Stimulated activated CD4-positive, alpha-beta T cell treated with anti-CD3 and anti-CD28 coated beads, Interleukin-1b, Interleukin-23, amount 100 ng/mL, for 24 hours (primary cell): ENCODE measurements around the gene IRF2BPL.
A peak's percentile ranks its signal among the peaks of the same experiment; 100 is the strongest.
"Not testable (repeated sequence)": the region's sequence is repeated elsewhere in the genome, so short reads cannot be mapped to it uniquely, and the experiment has no call there.

ENCODE experiments used
- DNase-seq, 4 experiments: peaks; one replicate each; pipeline ENCODE4 v3.0.0-alpha.2; 2020; ENCODE audit warnings: low read depth in 4 of 4, low spot score in 1 of 4

IRF2BPL gene

GRCh38 chr14:77036484-77037214 is 8.1 kb upstream of the IRF2BPL start:
- no peak for DNase-seq

GRCh38 chr14:77035267-77035666 is 6.8 kb upstream of the IRF2BPL start:
- no peak for DNase-seq

DNA sequence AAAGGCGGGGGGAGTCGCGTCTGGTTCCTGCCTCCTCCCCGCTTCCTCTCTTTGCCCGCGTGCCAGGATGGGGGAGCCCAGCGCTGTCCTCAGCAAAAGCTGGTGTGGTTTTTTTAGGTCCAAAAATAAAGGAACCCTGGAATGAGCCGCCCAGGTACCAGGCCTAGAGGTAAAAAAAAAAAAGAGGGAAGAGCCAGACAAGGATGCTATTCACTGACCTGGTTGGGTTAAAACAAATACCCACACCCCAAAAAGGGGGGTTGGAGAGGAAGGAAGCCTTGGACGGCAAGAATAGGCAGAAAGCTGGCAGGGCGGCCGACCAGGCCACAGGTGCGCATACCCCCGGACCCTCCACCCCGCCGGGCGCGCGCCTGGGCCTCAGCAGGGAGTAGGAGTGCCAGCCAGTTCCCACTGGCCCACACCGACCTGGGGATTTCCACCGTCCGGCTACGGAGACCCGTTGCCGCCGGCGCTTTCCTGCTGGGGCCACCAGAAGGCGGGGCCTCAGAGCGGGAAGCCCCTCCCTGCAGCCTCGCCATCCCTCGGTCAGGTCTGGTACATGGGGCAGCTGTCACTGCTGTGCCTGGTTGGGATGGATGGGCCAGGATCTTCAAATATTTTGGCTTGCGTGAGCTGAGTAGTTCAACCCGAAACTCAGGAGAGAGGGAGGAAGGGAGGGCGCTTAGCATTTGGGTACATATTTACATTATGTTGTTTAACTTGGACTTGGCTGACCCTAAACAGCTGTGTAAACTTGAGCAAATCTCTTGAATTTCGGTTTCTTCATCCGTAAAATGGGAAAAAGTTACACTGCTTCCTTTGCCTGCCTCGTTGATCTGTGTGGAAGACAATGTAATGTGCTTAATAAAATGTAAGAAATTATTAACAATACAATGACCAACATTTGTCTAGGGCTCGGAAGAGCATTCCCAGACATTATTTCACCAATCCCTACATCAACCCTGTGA is 5.4 kb upstream of the IRF2BPL start:
- DNase-seq, result peak in 2 of 4 experiments; percentile 70 to 85

GRCh38 chr14:77032844-77033621 is 4.5 kb upstream of the IRF2BPL start:
- peak in 2 of 4 experiments; percentile 60 to 78 for DNase-seq

GRCh38 chr14:77032491-77032843 is 4.0 kb upstream of the IRF2BPL start:
- no peak for DNase-seq

DNA sequence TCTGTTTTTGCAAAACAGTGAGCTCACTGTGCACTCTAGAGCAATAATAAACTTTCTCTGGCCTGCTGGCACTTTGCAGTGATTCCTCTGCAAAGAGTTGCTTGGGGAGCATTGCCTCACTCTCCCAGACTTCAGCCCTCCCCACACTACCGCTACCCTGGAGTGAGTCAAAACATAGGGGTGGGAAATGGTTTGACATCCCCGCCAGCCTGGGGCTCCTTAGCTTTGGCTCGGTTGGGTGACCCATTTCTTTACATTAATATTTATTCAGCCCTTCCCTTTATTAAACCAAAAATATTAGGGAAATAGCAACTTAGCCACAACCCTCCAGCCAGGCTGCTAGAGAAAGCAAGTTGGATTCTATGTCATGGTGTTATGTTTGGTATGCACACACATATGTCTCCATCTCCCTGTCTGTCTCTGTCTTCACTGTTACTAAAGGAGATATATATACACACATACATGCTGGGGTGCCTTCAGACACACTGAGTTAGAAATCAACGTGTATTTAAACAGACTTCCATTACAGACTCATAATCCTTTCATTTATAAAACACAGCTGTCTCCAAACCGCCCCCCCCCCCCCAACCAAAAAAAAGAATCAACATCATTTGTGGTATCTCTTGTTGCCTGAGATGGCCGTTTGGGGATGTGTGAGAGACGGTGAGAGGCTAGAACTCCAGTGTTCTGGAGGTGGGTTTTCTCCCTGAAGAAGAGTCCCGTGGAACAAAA is 3.4 kb upstream of the IRF2BPL start:
- no peak for DNase-seq

DNA sequence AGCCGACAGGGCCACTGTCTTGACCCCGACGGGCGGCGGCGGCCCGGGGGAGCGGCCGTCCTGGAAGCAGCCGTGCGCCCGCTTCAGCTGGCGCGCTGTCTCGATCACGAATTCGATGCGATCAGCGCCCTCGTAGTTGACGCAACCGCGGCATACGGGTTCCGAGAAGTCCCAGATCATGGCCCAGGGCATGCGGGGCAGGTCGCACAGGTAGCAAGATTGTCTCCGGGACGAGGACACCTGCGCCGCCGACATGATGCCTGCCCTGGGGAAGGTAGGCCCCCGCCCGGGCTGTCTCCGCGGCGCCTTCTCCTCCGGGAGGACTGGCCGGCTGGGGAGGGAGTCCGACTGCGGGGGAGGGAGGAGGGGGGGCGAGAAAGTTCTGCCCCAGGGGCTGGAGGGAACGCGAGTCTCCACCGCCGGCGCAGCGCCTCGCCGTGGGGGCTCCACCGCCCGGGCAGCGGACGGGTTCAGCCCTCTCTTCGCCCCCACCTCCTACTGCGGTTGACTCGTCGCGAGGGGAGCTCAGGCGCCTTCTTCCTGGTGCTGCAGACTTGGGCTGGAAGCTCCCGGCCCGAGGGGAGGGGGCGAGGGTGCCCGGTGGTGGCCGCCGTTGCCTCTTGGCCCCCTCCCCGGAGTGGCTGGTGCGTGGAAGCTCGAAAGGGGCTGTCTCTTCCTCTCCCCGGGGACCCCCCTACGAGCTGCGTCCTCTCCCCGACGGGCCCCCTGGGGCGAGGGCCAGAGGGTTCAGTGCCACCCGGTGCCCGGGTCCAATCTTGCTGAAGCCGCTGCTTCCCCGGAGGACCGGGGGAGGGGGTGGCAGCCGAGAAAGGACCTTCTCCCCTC is 747 bp downstream of the IRF2BPL start:
- peak in 2 of 4 experiments; percentile 48 to 52 for DNase-seq

DNA sequence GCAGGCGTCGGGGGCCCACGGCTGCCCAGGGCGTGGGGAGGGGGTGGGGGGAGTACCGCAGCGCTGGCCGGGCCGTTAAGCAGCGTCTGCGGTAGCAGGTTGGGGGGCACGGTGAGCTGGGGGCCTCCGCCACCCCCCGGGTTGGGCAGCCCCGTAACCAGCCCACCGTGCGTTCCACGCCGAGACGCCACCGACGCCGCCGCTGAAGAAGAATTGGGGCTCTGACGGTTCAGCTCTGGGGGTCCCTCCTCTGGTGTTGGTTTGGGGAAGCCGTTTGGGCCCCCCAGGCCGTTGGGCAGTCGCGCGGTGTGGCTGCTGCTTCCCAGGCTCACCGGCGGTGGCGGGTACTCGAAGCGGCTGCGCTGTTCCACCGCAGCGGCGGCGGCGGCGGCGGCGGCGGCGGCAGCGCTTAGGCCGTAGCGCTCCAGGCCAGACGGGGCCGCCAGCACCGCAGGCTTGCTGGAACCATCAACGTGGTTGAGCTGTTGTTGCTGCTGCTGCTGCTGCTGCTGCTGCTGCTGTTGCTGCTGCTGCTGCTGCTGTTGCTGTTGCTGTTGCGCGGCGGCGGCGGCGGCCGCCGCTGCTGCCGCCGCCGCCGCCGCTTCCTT is 1.5 kb downstream of the IRF2BPL start:
- no peak for DNase-seq

- no peak for DNase-seq
Measured at GRCh38 chr14:77026166-77026929, 2.2 kb downstream of the IRF2BPL start.

- DNase-seq, result no peak
Measured at GRCh38 chr14:77025744-77026165, 2.8 kb downstream of the IRF2BPL start.

DNA sequence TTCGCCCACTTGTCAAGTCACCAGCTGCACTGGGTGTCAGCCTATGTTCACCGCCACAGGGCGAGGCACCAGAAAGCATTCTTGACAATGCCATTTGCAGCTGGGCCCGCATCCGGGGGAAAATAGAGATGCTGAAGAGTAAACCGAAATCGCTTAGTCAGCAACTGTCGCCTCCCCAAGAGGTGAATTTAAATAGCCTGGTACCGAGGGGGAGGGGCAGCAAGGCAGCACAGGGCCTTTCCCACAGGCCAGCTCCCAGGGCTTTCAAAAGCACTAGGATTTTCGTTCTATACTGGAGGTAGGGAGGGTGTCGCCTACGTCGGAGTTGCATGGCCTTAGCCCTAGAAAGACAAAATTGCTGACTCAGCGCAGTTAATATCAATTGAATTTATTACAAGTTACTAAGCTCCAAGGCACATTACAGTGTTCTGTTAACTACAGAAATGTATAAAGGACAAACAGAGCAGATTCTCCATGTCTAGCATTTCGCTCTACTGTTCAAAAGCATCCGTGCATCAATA is 4.3 kb downstream of the IRF2BPL start:
- DNase-seq, result peak in 2 of 4 experiments; percentile 60 to 67

- DNase-seq, result no peak
Measured at GRCh38 chr14:77023001-77023996, 5.2 kb downstream of the IRF2BPL start.

GRCh38 chr14:77022236-77022852 is 6.2 kb downstream of the IRF2BPL start:
- DNase-seq, result no peak

DNA sequence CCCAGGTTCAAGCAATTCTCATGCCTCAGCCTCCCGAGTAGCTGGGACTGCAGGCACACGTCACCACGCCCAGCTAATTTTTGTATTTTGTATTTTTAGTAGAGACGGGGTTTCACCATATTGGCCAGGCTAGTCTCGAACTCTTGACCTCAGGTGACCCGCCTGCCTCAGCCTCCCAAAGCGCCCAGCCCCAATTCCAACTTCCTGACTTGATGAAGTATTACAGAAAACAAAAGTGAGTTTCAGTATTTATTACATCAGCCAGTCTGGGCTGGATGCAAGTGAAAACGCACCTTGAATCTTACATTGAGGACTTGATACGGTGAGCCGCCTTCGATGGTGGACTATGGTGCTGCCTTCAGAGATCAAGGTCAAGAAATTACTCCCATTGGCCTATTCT is 7.1 kb downstream of the IRF2BPL start:
- DNase-seq, result not testable (repeated sequence)

DNA sequence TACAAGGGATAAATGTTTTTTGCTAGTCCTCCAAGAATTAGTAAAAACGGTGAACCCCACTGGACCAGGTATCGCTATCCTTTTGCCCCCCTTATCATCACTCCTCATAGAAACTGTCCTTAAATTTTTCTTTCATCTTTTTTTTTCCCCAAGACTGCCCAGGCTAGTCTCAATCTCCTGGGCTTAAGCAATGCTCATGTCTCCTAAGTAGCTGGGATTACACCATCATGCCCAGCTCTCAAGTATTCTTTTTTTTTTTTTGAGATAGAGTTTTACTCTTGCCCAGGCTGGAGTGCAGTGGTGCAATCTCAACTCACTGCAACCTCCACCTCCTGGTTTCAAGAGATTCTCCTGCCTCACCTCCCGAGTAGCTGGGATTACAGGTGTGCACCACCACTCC is 9.7 kb downstream of the IRF2BPL start:
- DNase-seq, result no peak

DNA sequence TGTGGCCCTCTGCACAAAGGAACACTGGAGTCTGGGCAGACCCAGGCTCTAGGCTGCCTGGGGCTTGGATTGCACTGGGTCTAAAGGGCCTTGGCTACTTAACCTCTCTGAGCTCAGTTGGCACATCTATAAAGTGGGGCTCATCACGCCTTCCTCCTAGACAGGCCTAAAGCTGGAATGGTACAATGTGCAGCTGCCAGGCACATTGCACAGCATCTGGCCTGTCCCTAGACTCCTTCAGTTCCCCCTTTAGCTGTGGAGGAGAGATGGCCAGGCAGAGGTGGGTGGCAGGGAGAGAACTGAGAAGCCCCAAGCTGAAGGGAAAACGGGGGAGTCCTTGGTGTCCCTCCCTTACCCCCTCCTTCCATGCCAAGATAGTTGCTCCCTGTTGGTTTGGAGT is 10.8 kb downstream of the IRF2BPL start:
- no peak for DNase-seq

- DNase-seq, result no peak
Measured at GRCh38 chr14:77014734-77015133, 13.8 kb downstream of the IRF2BPL start.
